NT2/D1 (cell line): ENCODE data around the gene JMJD7.

ENCODE experiments used
- DNase-seq: peaks from one replicate; pipeline ENCODE4 v3.0.0-alpha.2; 2011; ENCODE audit warnings: low read depth, low spot score
- H3K27me3 ChIP-seq: 2 replicates; pipeline ENCODE4 v1.6.0; 2011; ENCODE audit warnings: mild to moderate bottlenecking; ENCODE audit not compliant: insufficient read length, insufficient read depth
- H3K36me3 ChIP-seq: 2 replicates; pipeline ENCODE4 v1.6.1; 2011; ENCODE audit warnings: mild to moderate bottlenecking, low read length, mixed read lengths; ENCODE audit not compliant: insufficient read depth, insufficient read length
- H3K4me1 ChIP-seq: 2 replicates; pipeline ENCODE4 v1.5.1; 2011; ENCODE audit not compliant: insufficient read depth, insufficient read length
- H3K4me3 ChIP-seq: 2 replicates; pipeline ENCODE4 v1.5.1; 2011; ENCODE audit warnings: low read depth; ENCODE audit not compliant: insufficient read length
- H3K9ac ChIP-seq: 2 replicates; pipeline ENCODE4 v1.6.0; 2011; ENCODE audit warnings: low read depth; ENCODE audit not compliant: insufficient read length
- H3K9me3 ChIP-seq: 2 replicates; pipeline ENCODE4 v1.5.1; 2011; ENCODE audit warnings: mild to moderate bottlenecking, low read length; ENCODE audit not compliant: insufficient read depth
- SUZ12 ChIP-seq: IDR thresholded peaks from 2 replicates; pipeline ENCODE4 v1.6.1; 2011; ENCODE audit not compliant: insufficient read length, insufficient read depth; ENCODE audit errors: extremely low read depth
- YY1 ChIP-seq: IDR thresholded peaks from 2 replicates; pipeline ENCODE4 v1.6.1; 2011; ENCODE audit not compliant: insufficient read length, insufficient read depth
- ZNF274 ChIP-seq: IDR thresholded peaks from 2 replicates; pipeline ENCODE4 v1.6.1; 2011; ENCODE audit warnings: mild to moderate bottlenecking, low read depth, low read length

The JMJD7 gene

DNA sequence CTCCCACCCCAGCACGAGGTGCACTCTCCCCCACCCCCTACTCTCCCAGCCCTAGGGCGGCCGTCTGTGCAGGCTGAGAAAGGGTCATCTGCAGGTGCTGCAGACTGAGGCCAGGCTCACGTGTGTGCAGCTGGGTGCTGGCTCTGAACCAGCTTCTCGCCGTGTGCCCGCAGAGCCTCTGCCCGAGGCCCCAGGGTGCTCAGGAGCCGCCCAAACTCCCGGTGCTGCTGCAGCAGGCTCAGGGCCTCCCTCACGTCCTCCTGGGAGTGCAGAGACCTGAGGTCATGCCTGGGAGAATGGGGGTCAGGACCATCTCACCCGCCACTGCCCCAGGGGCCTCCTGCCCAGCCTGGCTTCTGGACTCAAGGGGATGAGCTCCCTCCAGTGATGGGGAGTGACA is 48.8 kb downstream of the JMJD7 start:
- no peak for TF ChIP-seq SUZ12
- TF ChIP-seq ZNF274: no peak
- no peak for TF ChIP-seq YY1
- no peaks in the 10 kb centered on the region for H3K36me3 ChIP-seq
- H3K9ac ChIP-seq: no peak overlapping the region
- no peak overlapping the region for H3K4me3 ChIP-seq
- no peaks in the 10 kb centered on the region for H3K9me3 ChIP-seq
- H3K4me1 ChIP-seq: peaks cover 4% of the 10 kb centered on the region
- no peaks in the 10 kb centered on the region for H3K27me3 ChIP-seq
- no peak for DNase-seq

GRCh38 chr15:41877631-41878354 is 49.9 kb downstream of the JMJD7 start:
- peaks cover 4% of the 10 kb centered on the region for H3K4me1 ChIP-seq

DNA sequence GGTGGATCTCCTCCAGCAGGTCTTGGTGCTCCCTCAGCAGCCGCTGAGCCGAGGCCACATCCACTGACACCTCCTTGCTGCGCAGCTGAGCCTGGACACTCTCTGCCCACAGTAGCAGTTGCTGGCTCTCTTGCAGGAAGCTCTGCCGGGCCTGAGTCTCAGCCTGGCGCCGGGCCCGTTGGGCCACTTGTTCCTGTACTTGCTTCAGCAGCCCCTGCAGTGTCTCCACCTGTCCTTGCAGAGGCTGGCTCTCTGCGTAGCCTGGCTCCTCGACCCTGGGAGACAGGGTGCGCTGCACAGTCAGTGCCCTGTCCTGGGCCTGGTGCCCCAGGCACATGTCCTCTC is 50.4 kb downstream of the JMJD7 start:
- Histone ChIP-seq H3K4me3 (no peak overlapping the region), H3K9ac (no peak overlapping the region), H3K4me1 (peaks cover 4% of the 10 kb centered on the region), H3K9me3 (no peaks in the 10 kb centered on the region), H3K36me3 (no peaks in the 10 kb centered on the region), H3K27me3 (no peaks in the 10 kb centered on the region)
- no peak for TF ChIP-seq ZNF274
- no peak for TF ChIP-seq YY1
- no peak for DNase-seq

More at GRCh38 chr15:41877631-41878354, 49.9 kb downstream of the JMJD7 start:
- TF ChIP-seq ZNF274 (no peak), YY1 (no peak), SUZ12 (no peak)
- Histone ChIP-seq H3K36me3 (no peaks in the 10 kb centered on the region), H3K4me3 (no peak overlapping the region), H3K9me3 (no peaks in the 10 kb centered on the region), H3K9ac (no peak overlapping the region), H3K27me3 (no peaks in the 10 kb centered on the region)
- DNase-seq: no peak

DNA sequence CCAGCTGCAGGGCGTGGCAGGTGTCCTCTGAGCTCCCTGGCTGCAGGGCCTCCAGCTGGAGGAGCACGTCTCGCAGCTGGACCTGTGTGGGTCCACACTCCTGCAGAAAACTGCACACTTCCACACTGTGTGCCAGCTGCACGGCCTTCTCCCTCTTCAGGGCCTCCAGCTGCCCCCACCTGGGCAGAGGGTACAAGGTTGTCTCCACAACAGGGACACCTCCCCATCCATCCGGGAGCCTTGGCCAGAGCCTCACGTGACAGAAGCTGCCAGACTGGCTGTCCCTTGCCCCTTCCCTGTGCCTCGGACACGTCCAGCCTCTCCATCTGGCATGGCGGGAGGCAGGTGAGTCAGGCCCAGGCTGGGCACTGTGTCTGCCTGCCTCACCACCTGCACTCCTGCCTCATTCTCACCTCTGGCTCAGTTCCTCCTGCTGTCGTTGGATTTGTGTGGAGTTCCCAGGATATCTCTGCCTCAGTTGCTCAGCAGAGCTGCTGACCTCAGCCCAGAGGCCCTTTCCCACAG is 51.5 kb downstream of the JMJD7 start:
- no peak for TF ChIP-seq YY1
- TF ChIP-seq ZNF274: no peak
- no peak for TF ChIP-seq SUZ12
- Histone ChIP-seq H3K9ac (no peak overlapping the region), H3K27me3 (no peaks in the 10 kb centered on the region), H3K4me3 (no peak overlapping the region), H3K36me3 (no peaks in the 10 kb centered on the region), H3K9me3 (no peaks in the 10 kb centered on the region), H3K4me1 (peaks cover 4% of the 10 kb centered on the region)
- no peak for DNase-seq

DNA sequence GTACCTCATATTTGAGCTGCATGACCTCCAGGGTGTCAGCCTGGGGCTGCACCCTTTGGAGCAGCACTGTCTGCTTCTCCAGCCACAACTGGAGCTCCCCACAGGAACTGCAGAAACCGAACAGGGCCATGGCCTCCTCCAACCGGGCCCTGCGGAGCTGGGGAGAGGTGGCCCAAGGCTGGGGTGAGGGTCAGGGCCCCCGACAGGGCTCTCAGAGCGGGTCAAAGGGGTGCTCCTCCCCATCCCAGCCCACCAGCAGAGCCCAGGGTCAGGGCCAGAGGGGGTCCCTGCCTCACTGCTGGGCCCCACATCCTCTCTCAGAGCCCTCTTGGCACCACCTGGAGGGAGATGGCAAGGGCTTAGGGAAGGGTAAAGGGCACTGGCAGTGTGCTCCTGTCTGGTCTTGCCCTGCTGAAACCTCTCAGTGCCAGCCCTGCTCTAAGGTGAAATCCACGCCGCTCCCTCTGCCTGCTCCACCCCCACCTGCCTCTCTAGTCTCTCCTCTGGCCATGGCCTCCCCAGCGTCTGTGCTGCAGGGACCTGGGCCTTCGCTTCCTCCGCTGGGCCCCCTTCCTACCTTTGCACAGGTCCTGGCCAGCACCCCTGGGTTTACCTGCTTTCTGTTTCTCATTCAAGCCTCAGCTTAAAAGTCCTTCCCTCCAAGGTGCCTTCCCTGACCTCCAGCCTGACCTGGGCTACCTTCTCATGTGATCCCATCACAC is 52.4 kb downstream of the JMJD7 start:
- H3K36me3 ChIP-seq: no peaks in the 10 kb centered on the region
- no peaks in the 10 kb centered on the region for H3K9me3 ChIP-seq
- DNase-seq: no peak
- H3K9ac ChIP-seq: no peak overlapping the region
- TF ChIP-seq ZNF274 (no peak), SUZ12 (no peak), YY1 (no peak)
- H3K4me3 ChIP-seq: no peak overlapping the region
- no peaks in the 10 kb centered on the region for H3K27me3 ChIP-seq
- H3K4me1 ChIP-seq: peaks cover 4% of the 10 kb centered on the region

DNA sequence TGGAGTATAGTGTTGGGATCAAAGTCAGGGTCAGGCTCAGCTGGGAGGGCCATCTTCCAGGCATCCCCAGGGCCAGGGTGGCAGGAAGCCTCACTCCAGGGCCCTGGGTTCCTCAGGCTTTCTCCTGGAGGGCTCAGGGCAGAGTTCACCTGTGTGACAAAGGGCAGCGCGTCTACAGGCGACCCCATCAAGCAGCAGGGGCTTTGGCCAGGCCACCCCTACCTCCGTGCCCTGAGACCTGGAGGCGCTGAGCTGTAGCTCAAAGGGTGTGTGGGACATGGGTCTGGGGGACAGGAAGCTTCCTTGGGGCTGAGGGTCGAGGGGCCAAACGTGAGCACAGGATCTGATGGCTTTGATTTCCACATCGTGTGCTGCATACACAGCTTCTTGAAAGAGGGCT is 53.2 kb downstream of the JMJD7 start:
- Histone ChIP-seq H3K4me3 (no peak overlapping the region), H3K4me1 (peaks cover 4% of the 10 kb centered on the region), H3K9me3 (no peaks in the 10 kb centered on the region), H3K9ac (no peak overlapping the region), H3K27me3 (no peaks in the 10 kb centered on the region), H3K36me3 (no peaks in the 10 kb centered on the region)
- TF ChIP-seq YY1 (no peak), ZNF274 (no peak), SUZ12 (no peak)
- no peak for DNase-seq

- Histone ChIP-seq H3K9ac (no peak overlapping the region), H3K27me3 (no peaks in the 10 kb centered on the region), H3K36me3 (no peaks in the 10 kb centered on the region), H3K4me1 (peaks cover 4% of the 10 kb centered on the region), H3K9me3 (no peaks in the 10 kb centered on the region), H3K4me3 (no peak overlapping the region)
- TF ChIP-seq ZNF274 (no peak), SUZ12 (no peak), YY1 (no peak)
- no peak for DNase-seq
Observed at GRCh38 chr15:41881550-41881919, 53.6 kb downstream of the JMJD7 start.
